IPS DF 4.7 (cell line): ENCODE results near the gene ST6GALNAC3.

Source experiments
- DNase-seq: peaks from one replicate; pipeline ENCODE4 v3.0.0-alpha.2; 2013; ENCODE audit warnings: low spot score; ENCODE audit errors: extremely low read depth

The ST6GALNAC3 gene

GRCh38 chr1:76141929-76142328 is 67.4 kb downstream of the ST6GALNAC3 start:
- DNase-seq, result no peak

- no peak for DNase-seq
Observed at GRCh38 chr1:76142771-76143540, 68.4 kb downstream of the ST6GALNAC3 start.

GRCh38 chr1:76144247-76144646 is 69.7 kb downstream of the ST6GALNAC3 start:
- DNase-seq, result no peak

GRCh38 chr1:76145332-76145731 is 70.8 kb downstream of the ST6GALNAC3 start:
- no peak for DNase-seq

- no peak for DNase-seq
Observed at GRCh38 chr1:76146184-76146583, 71.6 kb downstream of the ST6GALNAC3 start.

GRCh38 chr1:76147917-76148316 is 73.4 kb downstream of the ST6GALNAC3 start:
- no peak for DNase-seq

GRCh38 chr1:76148460-76148859 is 73.9 kb downstream of the ST6GALNAC3 start:
- no peak for DNase-seq

GRCh38 chr1:76153841-76154205 is 79.3 kb downstream of the ST6GALNAC3 start:
- no peak for DNase-seq

GRCh38 chr1:76154206-76154956 is 79.8 kb downstream of the ST6GALNAC3 start:
- DNase-seq, result peak; percentile 25

- DNase-seq, result no peak
Observed at GRCh38 chr1:76156987-76157386, 82.4 kb downstream of the ST6GALNAC3 start.

GRCh38 chr1:76158126-76158525 is 83.6 kb downstream of the ST6GALNAC3 start:
- no peak for DNase-seq

- DNase-seq, result no peak
Observed at GRCh38 chr1:76160225-76160624, 85.7 kb downstream of the ST6GALNAC3 start.

- DNase-seq, result no peak
Observed at GRCh38 chr1:76161451-76161850, 86.9 kb downstream of the ST6GALNAC3 start.

GRCh38 chr1:76162254-76162653 is 87.7 kb downstream of the ST6GALNAC3 start:
- no peak for DNase-seq

GRCh38 chr1:76164165-76164564 is 89.6 kb downstream of the ST6GALNAC3 start:
- no peak for DNase-seq

GRCh38 chr1:76170084-76170483 is 95.5 kb downstream of the ST6GALNAC3 start:
- DNase-seq, result no peak

GRCh38 chr1:76170513-76170912 is 96.0 kb downstream of the ST6GALNAC3 start:
- DNase-seq, result no peak

- no peak for DNase-seq
Observed at GRCh38 chr1:76176000-76176399, 101.5 kb downstream of the ST6GALNAC3 start.

GRCh38 chr1:76177615-76178014 is 103.1 kb downstream of the ST6GALNAC3 start:
- DNase-seq, result no peak

- no peak for DNase-seq
Observed at GRCh38 chr1:76179219-76179698, 104.7 kb downstream of the ST6GALNAC3 start.

GRCh38 chr1:76185207-76185606 is 110.7 kb downstream of the ST6GALNAC3 start:
- DNase-seq, result no peak

- no peak for DNase-seq
Observed at GRCh38 chr1:76186554-76187170, 112.1 kb downstream of the ST6GALNAC3 start.
